LoVo (cell line): ENCODE measurements around the gene BCR.

Experiments
- DNase-seq: peaks from one replicate; pipeline ENCODE4 v3.0.0-alpha.2; 2016; ENCODE audit warnings: low spot score

The BCR gene

DNA sequence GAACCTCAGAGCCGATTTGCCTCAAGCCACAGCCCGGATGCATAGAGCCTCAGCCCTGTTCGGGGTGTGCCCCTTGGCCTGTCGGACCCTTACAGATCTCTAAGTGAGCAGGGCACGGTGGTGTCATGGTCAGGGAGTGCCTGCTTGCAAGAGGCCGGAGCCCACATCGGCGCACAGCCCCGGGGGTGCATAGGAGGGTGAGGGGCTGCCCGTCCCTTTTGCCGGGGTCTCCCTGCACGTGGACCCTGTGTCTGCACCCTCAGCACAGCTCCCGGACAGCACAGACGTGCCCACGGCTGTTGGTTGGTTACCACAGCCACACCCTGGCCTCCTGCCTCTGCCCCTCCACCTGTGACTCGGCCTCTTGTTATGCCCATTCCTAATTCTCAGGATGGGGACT is 28.5 kb upstream of the BCR start:
- no peak for DNase-seq

DNA sequence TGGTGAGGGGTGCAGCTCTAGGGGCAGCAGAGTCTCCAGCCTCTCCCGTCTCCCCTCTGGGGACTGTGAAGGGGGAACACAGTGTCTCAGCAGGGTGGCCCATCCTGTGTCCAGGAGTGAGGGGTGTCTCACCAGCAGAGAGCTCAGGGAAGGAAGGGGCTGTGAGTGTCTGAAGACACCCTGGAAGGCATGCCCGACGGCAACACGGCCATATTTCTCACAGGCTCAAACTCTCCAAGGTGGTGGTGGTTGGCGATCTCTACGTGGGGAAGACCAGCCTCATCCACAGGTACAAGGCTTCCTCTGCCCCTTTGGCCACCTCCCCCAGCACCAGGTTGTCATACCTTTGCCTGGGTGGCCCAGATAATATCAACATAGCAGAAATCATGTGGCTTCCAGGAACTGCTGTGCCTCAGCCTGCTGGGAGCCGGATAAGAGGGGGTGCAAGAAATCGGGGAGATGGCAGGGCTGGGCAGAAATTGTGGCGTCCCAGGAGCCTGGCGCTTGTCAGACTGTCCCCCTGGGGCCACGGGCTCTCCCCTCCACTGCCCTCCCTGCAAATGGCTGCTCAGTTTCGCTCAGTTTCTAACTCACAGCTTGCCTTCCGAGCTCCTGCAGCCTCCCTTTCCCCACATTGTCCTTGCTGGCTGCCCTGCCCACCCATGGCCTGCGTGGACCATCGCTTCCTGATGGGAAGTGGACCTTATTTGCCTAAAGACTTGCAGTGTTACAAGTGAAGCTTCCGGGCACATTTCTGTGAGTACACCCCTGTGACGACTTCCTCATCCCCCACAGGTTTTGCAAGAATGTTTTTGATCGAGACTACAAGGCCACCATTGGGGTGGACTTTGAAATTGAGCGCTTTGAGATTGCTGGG is 27.8 kb upstream of the BCR start:
- DNase-seq = no peak

DNA sequence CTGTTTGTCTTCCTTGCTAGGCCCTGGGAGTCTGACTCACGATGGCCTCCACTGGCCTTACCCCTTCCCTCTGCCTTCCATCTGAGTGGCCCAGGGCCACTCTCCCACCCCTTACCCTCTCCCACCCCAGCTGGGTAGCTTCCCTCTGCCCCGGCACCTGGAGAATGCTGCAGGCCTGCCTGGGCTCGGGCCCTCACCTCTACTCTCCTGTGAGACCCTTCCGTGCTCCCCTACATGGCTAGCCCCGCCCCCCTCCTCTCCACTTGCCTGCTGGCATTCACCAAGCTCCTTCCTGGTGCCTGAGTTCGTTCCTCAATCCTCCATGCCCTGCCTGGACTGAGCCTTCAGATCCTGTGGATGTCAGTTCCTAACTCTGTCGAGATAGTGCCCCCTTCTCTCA is 26.3 kb upstream of the BCR start:
- no peak for DNase-seq

DNA sequence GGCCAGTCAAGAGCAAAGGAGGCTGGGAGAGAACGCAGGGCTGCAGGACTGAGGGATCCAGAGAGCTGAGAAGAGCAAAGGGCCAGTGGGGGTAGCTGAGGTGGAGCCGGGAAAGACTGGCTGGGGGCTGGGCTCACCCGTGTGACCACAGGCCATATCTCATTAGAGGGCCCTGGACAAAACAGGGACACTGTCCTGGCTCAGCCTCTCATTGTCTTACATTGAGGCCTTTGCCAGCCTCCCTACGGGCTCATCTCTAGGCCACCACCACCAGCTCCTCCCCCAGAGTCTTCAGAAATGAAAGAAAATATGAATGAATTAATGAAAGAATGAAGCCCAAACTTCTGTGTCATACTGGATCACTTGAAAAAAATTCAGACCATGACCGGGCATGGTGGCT is 25.8 kb upstream of the BCR start:
- DNase-seq = no peak

DNA sequence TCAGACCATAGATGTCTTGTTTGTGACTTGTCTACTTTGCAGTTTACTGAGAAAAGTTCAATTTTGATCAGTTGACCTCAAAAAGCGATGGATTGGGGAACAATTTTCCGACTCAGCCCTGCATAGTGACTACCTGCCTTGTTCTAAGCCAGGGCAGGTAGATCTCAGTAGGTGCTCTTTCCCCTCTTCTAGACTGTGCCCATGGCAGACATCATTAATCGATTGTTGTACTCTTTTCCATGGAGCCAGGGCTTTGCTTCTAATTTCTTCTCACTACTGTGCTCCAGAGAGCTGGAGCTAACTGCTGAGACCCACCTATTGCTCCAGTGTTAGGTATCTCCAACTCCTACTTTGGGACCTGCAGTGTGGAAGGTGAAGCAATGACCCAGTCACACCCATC is 25.2 kb upstream of the BCR start:
- DNase-seq = no peak

DNA sequence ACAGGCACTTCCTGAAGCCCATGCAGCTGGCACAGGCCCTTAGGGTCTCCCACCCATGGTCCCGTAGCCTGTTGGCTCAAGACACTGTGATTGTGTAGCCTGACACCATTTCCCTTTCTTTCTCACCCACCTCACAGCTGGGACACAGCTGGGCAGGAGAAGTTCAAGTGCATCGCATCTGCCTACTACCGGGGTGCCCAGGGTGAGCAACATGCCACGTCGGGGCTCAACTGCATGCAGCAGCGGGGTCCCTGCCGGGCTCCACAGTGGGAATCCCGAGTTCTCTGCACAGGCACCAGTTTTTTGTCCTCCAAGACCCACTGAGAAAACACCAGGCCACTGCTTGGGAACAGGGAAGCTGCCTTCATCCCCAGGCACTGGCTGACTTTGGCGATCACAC is 24.5 kb upstream of the BCR start:
- no peak for DNase-seq

DNA sequence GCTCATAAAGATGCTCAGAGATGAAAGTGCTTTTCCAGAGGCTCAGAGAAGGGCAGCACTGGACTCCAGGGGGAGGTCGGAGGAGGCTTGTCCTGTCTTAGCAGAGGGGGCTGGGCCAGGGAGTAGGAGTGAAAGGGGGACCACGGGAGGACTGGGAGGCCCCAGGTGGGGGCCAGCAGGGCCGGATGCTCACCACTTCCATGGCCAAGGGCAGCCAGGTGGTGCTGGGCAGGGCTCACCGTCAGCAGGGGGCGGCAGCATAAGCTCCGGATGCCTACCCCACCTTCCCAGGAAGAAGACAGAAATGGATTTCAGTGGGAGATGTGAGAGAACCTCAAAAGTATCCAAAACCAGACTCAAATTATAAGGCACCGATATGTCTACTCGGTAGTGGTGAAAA is 24.0 kb upstream of the BCR start:
- DNase-seq = no peak

DNA sequence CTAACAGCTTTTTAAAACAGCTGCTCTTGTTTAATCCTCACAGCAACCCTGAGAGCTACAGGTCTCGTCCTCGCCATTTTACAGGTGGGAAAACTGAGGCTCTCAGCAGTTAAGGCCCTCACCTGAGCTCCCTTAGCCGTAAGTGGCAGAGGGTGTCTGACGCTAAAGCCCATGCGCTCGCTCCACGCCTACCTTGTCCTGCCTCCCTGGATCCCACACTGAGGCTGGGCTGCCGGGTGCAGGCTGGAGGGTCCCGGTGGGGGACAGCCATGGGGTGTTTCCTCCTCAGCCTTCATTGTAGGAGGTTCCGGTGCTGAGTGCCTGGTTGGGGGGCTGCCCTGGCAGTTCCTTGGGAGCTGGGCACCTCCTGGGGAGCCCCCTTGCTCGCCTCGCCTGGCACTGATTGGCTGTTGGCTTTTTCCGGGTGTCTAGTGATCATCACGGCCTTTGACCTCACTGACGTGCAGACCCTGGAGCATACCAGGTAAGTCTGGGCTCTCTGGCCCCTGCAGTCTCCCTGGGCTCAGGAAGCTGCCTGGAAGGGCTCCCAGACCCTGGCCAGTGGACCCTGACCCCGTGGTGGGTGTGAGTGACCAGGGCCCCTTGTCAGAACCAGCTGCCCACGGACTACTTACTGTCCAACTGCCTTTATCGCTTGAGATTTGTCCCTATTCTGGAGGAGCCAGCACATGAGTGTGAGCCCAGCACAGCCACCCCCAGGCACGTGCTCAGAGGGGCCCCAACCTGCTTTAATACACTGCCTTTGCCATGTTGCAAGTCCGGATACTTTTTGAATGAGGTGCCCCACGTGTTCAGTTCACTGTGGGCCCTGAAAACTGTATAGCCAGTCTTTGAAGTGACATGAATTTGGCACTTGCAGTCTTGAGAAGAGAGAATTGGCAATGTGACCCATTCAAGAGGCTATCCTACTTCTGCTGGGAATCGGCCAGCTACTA is 22.5 kb upstream of the BCR start:
- no peak for DNase-seq

DNA sequence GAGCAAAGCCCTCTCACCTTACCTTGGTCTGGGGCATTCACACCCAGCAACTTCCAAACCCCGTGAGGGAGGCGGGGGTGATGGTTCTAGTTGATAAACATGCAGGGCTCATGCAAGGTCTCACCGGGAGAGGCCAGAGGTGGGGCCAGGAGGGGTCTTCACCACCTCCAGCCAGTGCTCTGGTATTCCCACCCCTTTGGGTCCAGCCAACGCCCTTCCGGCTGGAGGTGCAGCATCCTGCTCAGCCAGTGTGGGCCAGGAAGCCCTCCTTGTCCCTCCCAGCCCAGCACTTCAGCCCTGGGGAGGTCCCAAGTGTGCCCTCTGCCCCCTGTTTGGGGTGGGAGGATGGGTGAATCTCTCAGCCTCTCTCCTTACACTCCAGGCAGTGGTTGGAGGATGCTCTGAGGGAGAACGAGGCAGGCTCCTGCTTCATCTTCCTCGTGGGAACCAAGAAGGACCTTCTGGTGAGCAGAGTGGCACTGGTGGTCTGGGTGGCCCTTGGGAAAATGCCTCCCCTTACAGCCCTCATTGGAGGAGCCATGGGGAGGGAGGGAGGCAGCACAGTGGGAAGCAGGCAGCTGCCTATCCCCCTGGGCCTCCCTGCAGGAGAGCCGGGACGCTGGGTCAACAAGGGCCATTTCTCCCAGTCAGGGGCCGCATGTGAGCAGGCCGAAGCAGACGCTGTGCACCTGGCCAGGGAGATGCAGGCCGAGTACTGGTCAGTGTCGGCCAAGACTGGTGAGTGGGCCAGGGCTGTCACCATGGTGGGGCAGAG is 21.6 kb upstream of the BCR start:
- no peak for DNase-seq

DNA sequence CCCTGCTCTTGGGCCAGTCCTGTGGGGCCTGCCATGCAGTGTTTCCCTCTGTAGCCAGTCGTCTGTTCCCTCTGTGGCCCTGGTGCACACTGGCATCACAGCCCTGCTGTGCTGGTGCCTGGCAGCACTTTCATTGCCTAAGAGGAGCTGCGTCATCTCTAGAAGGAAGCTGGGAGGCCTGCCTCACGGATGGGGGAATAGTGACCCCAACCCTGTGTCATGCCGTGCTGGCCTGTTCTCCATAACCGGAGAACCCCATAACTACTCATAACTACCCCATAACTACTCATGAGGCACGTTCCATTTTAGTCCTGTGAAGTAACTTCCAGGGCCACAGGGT is 21.0 kb upstream of the BCR start:
- DNase-seq = no peak

DNA sequence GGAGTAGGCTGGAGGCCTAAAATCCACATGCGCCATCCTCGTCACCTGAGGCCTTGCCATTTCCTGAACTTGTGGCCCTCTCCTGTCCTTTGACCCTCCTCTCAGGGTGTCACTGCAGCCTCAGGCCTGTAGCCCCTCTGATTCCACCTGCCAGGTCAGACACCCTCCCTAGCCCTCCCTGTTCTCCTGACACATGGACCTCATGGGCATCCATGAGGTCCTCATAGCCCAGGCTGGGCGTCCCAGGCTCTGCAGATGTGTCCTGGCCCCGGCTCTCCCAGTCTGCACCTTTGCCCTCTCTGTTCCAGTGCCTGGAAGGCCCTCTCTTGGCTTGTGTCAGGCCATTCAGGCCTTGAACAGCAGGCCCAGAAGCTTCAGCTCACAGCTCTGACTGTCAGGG is 19.3 kb upstream of the BCR start:
- no peak for DNase-seq

DNA sequence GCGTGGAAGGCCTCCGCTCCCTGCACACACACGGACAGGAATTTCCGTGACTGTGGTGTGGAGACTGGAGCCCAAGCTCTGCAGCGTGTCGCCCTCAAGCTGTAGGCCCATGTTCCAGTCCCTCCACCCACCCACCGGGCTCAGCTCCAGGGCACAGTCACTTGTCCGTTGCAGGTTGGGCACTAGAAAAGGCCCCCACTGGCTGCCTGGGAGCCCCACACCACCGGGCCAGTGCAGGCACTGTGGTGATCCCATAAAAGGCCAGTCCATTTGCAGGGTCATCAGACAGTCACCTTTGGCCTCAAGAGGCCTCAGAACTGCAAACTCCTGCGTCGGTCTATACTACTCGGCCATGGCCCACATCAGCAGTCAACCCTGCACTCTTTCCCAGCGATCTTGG is 18.7 kb upstream of the BCR start:
- DNase-seq = no peak

DNA sequence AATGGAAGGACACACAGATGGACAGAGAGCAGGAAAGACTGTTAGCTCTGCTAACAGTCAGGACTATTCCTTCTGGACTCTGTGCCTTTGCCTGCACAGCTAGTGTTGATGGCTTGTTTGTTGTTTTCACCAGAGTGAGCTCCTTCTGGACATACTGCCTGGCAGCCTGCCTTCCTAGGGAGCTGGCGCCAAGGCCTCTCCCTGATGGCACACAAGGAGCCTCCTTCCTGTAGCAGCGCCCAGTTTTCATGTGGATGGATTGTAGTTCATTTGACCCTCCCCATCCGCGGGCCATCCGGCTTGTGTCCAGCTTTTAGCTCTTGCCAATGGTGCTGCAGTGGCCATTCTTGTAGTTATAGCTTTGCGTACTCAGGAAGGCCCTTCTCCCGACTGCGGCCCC is 16.6 kb upstream of the BCR start:
- DNase-seq = no peak

DNA sequence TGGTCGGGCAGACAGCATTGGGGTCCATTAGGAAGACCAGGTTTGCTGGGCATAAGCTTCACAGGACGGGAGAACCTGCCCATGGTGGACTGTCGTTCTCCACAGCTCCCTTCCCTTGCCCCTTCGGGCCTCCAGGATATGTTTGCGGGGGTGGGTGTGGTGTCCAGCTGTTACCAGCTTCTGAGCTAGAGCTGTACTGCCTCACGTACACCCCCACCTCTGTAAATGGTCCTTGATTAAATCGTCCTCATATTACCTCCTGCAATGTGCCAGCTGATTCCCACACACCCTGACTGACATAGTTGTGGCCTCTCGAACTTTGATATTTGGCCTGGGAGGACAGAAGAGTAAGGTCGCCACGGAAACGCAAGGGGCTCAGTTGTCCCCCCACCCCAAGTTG is 16.2 kb upstream of the BCR start:
- no peak for DNase-seq

DNA sequence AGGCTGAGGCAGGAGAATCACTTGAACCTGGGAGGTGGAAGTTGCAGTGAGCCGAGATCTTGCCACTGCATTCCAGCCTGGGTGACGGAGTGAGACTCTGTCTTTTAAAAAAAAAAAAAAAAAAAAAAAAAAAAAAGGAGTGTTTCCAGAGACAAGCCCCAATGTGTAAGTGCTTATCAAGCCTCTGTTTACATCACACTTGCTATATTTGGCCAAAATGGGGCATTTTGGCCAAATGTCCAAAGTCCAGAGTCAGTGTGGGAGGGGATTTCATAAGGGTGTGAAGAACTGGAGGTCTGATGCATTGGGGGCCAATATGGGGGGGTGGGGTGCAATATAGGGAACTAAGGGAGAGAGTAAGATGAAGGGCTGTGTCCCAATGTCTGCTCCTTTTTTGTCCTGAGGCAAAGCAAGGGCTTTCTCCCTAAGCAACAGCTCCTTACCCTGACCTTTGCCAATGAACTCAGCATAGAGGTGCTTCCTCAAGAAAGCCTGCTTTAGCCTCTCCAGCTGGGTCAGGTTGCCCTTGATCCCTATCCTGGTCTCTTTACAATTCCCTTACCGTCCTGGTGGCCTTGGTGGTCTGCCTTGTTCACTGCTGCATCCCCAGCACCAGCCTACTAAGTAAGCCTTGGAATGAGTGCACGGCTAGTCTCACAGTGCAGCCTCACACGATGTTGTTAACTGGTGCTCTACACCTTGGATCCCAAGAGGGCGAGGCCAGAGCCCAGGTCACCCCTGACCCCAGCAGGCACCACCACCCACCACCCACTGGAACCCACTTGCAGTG is 14.1 kb upstream of the BCR start:
- DNase-seq = no peak

DNA sequence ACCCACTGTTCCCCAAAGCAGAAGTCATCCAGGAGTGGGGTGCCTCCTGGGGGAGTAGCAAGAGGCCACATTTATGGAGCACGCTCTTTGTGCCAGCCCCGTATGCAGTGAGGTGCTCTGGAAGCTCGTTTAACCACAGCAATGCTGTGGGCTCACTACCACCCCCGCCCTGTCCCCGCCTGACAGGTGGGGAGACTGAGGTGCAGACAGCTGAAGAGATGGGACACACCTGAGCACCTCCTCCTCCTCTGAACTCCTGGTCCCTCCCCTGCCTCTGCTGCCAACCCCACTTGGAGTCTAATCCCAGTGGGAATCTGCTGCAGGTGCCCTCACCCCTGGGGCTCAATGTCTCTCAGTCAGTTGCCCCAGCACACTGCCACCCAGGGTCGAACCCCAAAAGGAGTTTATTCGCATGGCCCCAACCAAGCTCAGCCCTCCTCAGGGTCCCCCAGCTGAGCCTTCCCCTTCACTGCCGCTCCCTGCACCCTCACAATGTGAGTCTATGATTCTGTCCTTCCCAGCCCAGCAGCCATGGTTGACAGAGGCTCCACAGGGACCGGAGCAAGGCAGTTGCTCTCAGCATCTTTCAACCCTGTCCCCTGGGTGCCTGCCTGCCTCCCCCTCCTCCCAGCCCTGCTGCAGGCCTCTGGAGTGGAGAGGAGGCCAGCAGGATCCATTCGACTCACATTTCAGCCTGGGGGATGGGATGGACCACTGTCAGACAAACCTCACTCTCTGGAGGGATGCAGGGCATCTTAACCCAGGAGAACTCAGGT is 13.3 kb upstream of the BCR start:
- no peak for DNase-seq

DNA sequence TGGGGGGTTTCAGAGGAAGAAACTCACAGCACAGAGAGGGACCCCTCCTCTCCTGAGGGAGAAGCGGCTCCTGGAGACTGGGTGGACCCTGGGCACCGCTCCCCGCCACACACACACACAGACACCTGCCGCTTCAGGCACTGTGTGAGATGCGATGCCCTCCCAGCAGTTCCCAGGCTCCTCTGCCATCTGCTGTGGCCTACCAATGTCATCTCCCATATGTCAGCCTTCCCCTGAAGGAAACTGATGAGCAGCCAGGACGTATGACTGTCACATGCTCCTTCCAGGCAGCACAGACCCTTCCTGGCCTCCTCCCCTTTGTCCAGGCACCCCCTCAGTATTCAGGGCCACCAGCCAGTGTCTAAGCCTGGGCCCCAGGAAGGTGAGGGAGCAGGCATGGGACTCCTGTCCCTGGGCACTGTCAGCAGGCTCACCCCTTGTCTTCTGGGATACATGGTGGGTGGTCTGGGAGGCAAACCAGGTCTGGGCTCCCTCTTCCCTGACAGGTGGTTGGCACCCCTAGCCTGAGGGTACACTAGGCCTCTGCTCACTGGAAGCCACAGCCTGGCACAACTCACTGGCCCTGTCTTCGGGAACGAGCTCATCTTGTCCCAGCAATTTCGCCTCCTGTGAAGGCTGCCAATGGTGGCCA is 11.8 kb upstream of the BCR start:
- DNase-seq = no peak

DNA sequence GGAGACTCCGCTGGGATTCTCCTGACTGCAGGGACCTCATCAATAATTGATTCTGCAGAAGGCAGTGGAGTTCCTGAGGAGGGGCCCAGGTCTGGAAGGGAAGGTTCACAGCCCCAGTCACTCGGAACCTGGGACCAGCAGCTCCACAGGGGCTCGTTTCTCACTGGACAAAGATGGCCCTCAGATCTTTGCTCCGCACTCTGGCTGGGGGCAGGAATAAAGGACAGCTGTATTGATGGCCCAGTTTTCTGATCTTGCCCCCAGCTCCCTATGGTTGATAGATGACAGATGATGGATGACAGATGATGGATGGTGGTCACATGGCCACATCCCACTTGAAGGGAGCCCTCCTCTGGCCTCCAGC is 11.3 kb upstream of the BCR start:
- no peak for DNase-seq

DNA sequence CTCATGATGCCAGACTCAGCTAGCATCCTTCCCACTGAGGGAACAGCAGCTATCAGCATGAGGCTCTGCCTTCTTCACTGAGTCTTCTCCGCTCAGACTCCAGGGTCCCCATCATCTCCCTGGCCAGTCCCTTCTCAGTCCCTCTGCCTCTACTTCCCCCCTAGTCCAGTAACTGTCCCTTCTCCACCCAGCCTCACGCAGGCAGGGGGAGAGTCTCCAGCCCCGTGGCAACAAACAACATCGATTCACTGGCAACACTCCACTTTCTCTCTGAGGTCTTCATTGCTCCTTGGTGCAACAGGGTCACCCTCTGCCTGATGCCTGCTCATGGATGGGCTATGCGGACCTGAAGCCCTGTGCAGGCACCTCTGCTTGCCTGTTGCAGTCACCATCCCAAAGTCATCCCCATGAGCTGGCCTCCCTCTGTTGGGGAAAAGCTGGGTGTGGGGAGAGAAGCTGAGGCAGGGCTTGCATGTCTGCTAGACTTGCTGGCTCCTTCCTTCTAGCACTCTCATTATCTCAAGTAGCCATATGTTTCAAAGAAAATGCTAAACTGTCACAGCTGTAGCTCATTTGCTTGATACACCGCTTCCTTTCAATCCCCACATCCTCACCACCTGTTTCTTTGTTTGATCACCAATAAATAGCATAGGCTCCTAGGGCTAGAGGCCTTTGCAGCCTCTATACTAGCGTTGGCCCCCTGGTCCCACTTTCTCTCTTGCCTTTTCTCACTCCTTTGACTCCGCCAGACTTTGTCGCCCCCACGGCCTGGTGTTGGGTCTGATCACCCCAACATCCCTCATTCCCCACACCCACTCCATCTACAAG is 4.3 kb upstream of the BCR start:
- DNase-seq = no peak

DNA sequence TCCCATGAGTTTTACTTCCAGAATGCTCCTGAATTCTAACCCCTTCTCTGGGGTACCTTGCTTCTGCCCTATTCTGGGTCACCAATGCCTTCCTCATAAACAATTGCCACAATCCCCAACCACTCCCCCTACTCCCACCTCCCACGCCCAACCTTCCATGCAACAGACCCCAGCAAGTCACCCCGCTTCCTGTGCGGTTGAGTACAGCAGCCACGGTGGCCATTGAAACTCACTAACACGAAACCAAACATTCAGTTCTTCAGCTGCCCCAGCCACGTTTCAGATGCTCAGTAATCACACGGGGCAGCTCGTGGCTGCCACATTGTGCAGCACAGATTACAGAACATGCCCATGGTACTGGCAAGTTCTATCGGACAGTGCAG is 3.7 kb upstream of the BCR start:
- DNase-seq = no peak
